GM21367 (cell line): ENCODE data around the gene ENGASE.

Source experiments
- ATAC-seq: cut with Tn5 transposase; IDR thresholded peaks from one replicate; pipeline ENCODE4 v1.9.1; 2021; ENCODE audit not compliant: unreplicated experiment

Gene ENGASE

DNA sequence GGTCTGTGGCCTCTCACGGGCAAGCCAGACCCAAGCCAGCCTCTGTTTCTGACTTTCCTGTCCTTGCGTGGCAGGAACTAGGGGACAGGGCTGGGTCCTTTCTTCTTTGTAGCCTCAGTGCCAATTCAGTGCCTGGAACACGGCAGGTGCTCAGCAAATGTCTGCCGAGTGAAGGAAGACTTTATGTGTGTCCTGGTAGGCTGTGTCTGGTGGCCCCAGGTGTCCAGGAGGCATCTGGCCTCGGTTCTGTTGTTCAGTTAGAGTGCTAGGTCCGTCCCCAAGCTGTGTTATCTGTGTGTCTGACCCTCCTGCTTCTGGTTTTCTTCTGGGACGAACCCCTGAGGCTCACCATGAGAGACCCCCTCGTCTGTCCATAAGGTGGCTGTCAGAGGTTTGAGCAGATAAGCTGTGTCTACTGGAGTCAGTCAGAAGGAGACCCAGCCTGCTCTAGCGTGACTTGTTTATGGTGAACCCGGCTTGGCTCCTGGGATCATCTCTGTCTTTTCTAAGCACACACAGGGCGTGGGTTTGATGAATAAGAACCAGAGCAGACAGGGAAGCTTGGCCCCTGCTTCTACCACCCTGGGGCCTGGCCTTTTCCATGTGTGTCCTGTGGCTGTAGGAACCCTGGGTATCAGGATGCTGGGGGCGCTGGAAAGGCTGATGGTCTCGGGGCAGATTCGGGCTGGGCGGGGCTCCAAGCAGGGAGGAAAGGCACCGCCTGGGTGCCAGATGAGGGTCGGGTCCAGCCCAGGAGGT lies 39.3 kb downstream of the ENGASE start:
- no peak for ATAC-seq

DNA sequence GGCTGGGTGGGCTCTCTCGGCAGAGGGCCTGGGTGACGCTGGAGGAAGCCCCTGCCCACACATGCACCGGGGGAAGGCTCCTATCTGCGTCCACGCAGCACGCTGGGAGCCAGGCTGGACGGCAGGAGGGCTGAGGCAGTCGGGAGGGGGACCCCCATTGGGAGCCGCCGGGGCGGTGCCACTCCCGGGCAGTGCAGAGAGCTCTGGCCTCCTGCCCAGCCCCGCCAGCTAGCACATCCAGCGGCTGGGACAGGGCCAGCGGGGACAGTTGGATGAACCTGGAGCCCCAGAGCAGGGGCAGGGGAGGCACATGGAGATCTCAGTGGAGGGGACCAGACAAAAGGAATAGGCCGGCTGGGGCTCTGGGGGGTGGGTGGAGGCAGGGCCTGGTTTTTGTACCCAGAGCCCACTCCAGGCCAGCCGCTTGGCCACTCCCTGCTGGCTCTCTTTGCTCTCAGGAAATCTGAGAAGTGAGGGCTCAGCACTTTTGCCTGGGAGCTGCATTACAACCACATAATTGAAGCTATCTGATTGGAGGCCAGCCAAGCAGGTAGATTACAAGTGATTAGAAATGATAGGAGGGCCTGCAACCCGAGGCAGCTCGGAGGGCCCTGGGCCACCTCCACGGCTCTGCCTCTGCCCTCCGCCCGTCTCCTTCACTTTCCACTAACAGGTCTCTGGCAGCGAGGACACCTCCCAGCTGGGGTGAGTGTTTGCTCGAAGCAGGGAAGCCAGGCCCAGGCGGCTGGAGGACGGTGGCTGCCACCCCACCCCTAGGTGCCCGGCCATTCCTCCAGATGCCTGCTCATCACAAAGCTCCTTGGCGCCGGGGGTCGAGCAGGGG lies 40.1 kb downstream of the ENGASE start:
- ATAC-seq, result no peak

DNA sequence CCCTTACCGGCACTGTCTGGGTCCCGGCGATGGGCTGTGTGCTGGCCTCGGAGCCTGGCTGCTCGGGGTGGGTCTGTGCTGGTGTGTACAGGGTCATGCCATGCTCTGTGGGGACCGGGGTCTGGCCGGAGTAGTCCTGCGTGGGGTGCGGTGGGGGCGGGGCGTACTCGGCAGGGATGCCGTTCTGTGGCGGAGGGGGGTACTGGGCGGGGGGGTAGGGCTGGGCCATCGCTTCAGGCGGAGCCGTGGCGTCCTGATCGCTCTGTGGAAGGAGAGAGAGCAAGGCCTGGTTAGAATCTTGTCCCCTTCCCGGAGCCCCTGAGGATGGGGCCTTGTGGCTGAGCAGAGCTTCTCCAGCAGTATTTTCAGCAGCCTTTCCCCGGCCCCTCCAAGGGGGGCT lies 40.9 kb downstream of the ENGASE start:
- no peak for ATAC-seq

DNA sequence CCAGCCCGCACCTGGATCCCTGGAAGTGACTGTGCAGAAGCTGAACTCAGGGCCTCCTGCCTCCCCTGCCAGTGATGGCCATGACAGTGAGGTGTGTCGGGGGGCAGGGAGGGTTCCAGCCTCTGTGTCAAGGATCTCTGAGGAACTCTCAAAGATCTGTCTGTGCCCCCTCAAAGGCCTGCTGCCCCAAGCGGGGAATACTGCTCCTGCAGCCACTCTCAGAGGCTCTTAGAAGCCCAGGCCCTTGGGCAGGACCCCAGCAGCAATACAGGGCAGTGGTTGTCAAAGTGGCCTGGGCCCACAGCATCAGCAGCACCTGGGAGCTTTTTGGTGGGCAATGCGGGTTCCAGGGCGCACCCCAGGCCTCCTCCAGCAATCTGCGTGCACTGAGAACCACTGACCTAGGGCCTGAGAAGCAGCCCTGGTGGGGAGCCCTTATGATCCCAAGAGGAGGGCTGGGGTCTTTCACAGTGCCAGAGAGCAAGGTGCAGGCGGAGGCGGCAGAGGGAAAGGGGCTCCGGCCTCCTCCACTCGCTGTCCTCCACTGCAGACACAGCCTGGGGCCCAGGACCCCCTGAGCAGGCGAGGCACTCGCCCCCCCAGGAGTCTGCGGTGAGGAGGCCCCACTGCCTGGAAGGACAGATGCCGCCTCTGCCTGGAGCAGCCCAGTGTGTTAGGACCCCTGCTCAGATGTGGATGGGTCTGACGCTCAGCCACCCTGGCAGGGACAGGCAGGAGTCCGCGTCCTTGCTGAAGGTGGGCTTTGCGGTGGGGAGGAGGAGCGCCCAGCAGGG lies 42.1 kb downstream of the ENGASE start:
- no peak for ATAC-seq

DNA sequence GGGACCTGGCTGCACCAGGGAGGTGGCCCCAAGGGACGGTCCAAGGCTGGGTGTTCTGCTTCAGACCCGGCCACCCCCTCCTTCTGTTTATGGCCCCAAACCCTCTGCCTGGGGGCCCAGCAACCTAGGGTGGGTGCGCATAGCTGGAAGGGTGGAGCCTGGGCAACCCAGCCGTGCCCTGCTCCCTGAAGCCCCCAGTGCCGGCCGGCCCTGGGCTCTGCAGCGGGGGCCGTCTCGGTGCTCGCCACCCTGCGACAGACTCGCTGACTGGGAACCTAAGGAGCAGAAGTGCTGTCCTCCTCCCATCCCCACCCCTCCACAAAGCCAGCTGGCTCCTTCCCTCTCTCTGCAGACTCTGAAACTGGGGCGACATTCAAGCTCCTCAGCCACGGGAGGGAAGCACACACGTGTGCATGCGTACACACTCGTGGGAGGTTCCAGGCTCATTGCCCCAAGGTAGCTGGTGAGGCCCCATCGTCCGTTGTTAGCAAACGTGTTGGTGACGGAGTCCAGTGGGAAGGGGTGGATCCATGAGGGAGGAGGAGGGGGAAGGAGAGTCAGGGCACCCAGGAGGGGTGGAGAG lies 43.4 kb downstream of the ENGASE start:
- ATAC-seq, result no peak

DNA sequence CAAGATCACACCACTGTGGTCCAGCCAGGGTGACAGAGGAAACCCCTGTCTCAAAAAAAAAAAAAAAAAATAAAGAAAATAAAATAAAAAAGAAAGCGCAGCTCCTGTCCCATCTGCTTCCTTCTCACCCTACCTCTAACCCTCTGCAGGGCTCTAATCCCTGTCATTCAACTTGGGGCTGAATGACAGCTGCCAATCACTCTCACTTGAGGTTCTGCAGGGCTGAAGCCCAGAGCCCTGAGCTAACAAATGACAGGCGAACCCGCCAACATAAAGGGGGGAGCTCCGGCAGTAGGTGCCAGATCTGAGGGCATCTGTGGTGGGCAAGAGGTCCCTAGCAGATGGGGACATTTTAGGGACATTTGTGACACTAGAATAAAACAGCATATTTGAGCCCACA lies 44.3 kb downstream of the ENGASE start:
- ATAC-seq, result no peak

DNA sequence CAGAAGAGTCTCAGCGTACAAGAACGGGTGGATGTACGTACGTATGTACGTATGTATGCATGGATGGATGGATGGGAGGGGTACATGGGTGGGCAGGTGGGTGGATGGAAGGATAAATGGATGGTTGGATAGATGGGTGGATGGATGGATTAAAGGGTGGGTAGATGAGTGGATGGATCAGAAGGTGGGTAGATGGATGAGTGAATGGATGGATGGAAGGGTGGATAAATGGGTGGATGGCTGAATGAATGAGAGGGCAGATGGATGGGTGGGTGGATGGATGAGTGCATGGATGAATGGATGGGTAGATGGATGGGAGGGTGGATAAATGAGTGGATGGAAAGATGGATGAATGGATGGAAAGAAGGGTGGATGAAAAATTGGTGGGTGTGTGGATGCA lies 45.6 kb downstream of the ENGASE start:
- ATAC-seq, result no peak

DNA sequence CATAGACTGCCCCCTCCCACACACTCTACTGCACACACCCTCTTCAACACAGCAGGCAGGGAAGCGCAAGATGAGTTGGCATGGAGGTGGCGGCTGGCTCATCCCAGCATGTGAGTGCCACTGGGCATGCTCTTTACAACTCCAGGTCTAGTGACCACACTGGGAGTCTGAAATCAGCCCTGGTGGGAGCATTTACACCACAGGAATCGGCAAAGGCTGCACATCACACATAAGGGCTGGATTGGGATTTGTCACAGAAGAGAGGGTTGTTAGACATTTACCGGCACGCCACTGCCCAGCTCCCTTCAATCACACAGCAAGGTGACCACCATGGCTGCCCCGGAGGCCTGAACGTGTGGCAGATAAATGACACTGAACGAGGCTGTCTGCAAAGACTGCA lies 49.4 kb downstream of the ENGASE start:
- no peak for ATAC-seq

DNA sequence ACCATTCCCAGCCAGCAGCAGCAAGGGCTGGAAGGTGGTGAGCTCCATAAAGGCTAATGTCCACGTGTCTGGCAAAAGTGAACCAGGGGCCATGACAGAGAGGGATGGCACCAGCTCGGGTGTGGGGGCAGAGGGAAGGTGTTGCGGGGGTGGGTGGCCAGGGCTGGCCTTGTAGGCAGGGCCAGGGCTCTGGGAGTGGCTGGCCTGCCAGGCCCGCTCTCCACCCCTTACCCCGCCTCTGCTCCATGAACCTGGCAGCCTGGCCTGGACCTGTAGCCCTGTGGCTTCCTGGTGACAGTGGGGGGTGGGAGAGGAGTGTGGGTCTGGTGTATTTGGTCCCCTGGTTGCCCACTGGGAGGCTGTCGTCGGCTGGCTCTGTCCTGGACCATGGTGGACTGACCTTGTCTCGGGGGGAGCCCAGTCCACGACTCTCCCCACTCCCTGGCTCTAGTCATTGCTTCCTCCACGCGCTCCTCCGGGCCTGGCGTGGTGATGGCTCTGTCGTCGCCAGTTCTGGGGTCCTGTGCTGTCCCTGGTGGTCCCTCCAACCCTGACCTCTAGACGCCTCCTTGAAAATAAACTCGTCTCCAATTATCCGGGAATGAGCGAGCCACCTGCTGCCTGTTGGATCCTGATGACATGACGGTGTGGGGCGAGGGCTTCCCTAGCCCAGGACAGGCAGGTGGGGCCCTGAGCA lies 50.0 kb downstream of the ENGASE start:
- no peak for ATAC-seq

DNA sequence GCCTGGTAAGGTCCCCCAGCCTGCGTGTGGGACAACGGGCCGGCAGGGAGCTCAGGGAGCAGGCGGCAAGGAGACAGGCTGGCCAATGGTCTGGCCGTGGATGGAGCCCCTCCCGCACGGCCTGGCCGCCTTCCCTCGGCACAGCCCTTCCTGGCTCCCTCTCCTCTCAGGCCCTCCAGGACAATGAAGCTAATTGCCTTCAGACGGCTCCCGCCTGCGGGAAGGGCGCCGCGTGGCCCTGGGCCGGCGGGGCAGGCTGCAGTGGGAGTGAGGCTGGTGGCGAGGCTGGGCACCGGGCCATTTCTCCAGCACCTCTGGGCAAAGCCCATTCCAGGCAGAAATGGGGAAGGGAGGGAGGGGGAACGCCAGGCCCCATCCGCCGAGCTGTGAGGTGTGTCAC lies 50.9 kb downstream of the ENGASE start:
- ATAC-seq, result no peak

DNA sequence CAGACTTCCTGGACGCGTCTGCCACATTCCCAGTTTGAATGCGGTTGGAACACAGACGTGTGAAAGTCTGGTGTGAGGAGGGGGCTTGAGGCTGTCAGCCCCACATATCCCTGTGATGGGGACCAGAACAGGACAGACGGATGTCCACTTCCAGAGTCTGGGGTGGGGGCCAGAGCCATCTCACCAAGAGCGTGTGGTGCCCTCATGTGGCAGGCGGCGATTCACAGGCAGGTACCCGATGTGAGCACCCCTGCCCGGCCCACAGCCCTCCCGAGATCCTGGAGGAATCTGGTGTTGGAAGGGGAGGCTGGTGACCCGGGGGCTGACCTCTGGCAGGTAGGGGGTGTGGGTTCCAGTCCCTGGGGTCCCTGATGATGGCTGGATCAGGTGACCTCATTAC lies 51.5 kb downstream of the ENGASE start:
- ATAC-seq, result no peak

DNA sequence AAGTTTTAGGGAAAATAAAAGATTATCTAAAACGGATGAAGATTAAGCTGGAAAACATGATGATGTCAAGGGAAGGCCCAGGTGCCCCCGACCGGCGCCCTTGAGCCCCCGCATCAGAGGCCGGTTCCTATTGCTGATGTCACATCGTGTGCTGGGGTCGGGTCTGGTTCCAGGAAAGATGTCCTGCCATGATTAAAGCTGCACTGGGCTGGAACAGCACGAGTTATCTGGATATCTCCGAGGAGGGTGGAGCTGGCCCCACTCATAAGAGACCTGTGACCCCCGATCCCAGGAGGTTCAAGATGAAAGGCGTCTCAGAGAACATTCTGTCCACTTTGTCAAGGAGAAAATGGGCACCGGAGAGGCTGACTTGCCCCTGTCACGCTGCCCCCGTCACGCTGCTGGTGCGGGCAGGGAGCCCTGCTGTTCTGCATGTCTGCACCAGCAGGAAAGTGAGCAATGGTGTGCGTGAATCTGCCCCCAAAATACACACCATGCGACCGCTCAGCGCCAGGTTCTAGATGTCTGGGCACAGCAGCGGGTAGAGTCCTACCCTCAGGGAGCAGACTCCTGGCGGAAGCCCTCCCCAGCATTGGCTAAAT lies 53.0 kb downstream of the ENGASE start:
- no peak for ATAC-seq

DNA sequence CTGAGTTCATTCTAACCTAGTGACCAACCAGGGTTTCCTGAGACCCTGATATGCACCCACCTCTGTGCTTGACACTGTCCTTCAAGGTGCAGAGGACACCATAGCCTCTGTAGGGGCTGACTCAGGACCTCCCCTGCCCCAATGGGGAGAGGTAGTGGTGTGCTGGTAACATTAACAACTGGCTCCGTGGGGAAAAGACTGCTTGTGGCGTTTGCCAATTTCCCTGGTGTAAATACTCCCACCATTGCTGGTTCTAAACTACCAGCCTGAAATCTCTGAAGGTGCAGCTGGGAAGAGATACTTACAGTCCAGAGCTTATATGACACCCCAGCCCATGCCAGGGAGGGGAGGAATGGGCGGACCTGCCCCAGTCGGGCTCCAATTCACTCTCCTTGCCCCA lies 54.9 kb downstream of the ENGASE start:
- ATAC-seq, result no peak

DNA sequence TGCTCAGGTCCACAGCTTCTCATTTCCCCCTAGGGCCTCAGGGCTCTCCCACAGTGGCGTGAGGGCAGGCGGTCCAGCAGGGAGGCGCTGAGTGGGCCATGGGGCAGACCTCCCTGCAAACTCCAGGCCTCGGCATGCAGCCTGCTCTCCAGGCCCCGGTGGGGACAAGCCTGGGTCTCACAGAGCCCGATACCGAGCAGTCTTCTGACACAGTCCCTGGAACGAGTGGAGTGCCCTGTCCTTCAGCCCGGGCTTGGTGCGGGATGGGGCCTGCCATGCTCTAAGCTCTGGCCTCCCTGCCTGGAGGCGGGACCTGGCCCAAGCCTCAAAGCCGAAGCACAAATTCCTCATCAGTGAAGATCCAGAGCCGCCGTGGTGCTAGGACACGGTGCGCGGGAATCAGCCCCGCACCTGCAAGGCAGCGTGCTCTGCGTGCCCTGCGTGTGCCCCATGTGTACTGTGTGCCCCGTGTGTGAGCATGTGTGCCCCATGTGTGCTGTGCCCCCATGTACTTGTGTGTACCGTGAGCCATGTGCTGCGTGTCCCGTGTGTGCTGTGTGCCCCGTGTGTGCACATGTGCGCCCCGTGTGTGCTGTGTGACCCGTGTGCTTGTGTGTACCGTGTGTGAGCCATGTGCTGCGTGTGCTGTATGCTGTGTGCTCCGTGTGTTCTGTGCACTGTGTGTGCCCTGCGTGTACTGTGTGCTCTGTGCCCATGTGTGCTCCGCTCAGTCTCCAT lies 56.1 kb downstream of the ENGASE start:
- no peak for ATAC-seq

DNA sequence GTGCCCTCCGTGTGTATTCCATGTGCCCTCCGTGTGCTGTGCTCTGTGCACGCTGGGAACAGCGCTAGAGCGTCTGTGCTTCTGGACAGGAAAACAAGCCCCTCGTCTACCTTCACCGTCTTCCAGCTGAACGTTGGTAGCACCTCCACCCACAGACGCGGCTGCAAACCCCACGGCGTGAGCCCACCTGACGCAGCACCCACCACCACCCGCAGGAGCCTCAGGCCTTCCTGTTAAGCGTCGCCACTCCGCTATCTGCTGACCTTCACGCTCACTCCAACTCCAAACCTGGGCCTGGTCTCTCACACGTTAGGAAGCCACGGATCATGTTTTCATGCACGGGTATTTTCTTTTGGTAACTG lies 56.6 kb downstream of the ENGASE start:
- ATAC-seq, result no peak

DNA sequence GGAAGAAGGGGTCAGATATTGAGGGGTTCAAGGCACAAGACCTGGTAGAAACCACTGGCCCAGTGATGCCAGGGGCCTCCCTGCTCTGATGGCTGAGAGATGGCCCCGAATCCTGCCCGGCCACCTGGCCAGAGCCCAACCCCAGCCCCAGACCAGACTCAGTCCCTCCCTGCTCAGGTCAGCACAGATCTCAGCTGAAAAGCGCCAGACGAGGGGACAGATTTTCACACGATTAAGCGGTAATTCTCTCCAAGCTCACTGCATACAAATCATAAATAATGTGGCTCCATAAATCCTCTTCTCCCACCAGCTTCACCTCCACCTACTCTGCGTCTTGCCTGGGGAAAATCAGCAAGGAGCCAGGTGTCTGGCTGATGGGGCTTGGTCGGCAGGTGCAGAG lies 57.1 kb downstream of the ENGASE start:
- no peak for ATAC-seq

DNA sequence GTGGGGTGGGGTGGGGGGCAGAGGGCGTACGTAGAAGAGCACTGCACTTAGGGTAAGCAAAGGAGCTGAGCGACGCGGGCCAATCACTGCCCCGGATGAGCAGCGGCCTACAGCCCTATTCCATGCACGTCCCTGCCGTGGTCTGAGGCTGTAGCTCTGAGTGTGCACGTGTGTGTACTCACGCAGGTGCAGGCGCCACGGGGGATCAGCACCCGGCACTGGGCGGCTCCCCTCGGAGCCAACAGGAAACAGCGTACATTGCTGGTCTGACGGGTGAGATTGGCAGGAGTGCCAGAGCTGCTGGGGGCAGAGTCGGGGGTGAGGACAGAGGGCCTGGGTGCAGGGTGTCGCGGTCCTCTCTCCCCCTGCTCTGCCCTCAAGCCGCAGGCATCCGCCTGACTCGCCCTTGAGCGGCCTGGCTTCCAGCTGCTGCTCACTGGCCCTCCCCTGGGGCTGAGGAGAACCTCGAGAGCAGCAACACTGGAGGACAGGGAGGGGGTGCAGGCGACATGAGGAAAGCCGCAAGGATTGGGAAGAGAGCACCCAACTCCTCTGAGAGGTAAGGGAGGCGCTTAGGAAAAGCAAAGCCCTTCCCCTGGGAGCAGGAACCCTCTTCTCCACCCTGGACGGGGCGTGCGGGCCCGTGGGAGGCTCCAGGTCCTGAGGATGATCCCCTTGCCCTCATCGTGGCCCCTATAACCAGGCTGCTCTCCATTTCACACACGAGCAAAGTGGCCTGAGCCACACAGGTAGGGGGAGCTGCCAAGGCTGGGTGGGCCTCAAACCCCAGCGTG lies 57.8 kb downstream of the ENGASE start:
- no peak for ATAC-seq

DNA sequence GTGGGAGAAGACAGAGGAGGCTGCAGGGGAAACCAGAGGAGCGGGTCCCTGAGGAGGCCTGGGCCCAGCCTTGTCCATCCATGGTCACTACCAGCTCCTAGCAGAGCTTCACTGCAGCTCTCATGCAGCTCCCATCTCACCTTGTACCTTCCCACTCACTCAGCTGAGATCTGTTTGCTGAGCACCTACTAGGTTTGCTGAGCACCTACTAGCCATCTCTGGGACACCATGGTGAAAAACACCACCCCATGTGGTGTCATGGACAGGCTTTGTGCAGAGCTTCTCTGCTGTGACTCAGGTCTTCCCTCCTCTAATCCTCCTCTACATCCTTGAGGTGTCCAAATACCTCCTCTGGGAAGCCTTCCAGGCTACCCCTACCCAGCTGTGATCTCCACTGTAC lies 58.6 kb downstream of the ENGASE start:
- ATAC-seq, result no peak

DNA sequence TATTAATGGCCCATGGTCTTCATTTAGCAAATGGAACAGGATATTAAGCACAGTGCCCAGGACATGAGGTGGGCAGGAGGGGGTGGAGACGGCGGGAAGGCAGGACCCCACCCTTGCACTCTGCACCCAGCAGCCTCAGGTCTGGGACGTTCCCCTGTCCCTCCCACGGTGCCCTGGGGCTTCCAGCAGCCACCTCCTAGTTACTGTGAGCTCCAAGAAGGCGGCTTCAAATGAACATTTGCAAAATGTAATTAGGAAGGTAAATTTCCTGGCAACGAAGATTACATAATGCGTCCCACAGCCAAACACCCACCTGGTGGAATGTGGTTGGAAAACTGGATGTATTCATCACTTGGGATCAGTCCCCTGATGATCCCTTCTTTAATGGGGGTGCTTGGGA lies 59.4 kb downstream of the ENGASE start:
- ATAC-seq, result no peak
